HG02973 (cell line): Measurements from ENCODE around the gene MRPL32.
A peak's percentile ranks its signal among the peaks of the same experiment; 100 is the strongest.

ENCODE experiments used
- ATAC-seq: cut with Tn5 transposase; IDR thresholded peaks from one replicate; pipeline ENCODE4 v1.9.1; 2021; ENCODE audit warnings: moderate library complexity; ENCODE audit not compliant: unreplicated experiment

The MRPL32 gene

DNA sequence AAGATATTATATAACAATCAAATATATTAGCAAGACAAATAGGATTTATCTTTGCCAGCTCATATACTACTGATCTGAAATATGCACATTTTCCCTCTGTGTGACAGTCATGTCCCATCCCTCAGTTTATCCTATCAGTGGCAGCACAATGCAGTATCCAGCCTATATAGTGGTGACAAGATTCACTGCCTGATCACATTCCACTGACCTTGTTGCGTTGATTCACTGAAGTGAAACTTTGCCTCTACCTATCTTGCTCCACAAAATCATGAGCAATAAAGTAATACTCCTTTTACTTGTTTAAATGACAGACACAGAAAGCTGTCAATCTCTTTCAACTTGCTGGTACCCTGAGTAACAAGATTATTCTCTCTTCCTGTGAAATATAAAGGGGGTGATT is 6.5 kb upstream of the MRPL32 start:
- ATAC-seq, result no peak

- no peak for ATAC-seq
These were observed 6.0 kb upstream of the MRPL32 start for GRCh38 chr7:42926204-42926603.

- no peak for ATAC-seq
These were observed 3.4 kb upstream of the MRPL32 start for GRCh38 chr7:42928754-42929153.

- no peak for ATAC-seq
These were observed 2.7 kb upstream of the MRPL32 start for GRCh38 chr7:42929449-42929848.

DNA sequence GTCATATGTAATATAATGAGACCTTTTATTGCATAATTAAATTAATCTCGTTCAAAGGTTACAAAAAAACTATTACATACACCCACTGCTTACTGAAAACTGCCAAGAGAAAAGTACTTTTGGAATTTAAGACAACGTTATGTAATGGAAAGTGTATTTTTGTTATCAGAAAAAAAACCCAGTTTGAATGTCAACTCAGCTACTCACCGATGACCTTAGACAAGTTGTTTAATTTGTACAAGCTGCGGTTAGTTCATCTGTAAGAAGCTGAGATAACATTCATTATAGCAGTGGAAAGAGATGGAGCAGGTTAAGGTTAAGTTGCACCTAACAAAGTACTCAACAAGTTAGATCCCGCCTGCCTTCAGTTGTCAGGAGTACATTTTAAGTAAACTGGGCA is 1.3 kb upstream of the MRPL32 start:
- ATAC-seq, result no peak

GRCh38 chr7:42931447-42931833 is 736 bp upstream of the MRPL32 start:
- no peak for ATAC-seq

DNA sequence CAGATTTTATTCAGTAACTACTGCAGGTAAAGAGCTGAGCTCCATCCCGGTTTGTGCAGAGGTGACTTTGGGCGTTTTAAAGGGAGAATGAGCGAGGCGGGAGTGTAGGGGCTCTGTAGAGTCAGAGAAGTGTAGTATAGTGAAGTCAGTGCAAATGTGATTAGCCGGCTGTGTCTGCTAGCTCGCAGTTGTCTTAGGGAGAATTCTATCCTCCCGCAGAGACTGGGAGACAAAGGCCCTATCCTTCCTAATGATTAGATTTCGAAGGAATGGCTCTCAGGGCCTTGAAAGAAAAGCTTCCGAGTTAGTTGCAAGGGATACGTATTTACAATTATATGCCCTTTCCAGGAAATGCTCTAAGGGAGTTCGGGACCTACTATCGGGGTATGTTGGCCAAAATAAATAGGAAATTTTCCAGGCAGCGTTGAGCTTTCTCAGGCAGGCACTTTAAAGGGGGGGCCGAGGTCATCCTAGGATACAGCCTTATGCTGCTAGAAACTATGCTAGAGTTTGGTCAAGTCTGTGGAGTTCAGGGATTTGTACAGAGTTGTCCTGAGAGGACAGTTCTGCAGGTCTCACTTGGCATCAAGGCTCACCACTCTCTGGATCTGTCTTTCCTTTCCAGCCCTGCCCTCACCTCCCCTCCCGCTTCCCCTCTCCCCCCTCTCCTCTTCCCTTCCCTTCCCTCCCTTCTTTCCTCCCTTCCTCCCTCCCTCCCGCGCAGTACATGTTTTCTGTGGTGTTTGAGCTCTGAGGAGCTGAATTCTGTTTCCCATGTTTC is 825 bp downstream of the MRPL32 start:
- no peak for ATAC-seq

DNA sequence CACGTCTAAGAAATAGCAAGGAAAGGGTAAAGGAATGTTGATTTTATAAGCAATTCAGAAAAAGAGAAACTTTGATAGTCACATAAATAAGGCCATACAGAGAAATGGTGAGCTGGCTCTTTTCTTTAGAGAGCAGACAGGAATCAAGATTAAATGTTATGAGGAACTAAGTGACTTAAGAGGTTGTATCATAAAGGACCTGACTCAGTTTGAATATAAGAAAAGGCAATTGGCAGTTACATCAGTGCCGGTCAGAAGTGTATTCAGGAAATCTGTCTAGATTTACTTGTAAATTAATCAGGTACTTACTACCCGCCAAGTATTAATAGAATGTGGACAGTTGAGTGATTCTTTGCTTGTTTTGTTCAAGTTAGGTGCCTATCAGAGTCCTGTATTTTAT is 2.1 kb downstream of the MRPL32 start:
- no peak for ATAC-seq

GRCh38 chr7:42935861-42936260 is 3.7 kb downstream of the MRPL32 start:
- ATAC-seq, result no peak

GRCh38 chr7:42939457-42940240 is 7.5 kb downstream of the MRPL32 start:
- no peak for ATAC-seq

DNA sequence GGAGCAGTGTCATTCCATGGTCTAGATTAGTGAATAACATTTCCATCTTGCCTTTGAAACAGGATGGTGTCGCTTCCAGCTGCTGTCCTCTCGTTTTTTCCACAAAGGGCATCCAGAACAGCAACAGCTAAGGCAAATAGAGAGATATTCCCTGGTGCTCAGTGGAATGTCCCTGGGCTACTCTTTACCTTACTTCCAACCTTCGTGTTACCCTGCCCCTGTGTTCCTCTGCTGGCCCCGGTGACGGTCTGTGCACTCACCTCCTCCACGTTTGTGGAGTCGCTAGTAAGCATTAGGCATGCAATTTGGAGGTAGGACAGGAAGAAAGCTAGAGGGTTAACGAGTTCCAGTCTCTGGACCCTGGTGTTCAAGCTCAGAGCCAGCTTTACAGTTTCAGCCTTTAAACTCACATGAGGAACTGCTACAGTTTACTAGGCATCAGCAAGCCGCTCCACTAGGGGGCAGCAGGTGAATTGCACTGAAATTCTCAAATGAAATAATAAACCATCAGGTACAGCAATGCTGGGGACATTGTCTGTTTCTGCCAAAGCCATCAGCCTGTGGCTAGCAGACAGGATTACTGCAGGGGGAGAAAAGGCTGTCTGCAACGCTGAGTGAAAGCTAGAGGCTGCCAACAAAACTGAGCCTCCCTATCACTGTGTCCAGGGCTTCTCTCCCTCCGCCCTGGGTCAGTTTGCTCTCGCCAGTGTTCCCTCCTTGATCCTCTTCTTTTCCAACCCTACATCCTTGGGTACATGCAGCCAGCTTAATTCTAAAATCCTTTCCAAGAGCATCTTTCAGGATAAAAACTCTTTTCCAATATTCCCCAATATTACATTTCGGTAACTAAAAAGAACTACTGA is 9.0 kb downstream of the MRPL32 start:
- no peak for ATAC-seq

DNA sequence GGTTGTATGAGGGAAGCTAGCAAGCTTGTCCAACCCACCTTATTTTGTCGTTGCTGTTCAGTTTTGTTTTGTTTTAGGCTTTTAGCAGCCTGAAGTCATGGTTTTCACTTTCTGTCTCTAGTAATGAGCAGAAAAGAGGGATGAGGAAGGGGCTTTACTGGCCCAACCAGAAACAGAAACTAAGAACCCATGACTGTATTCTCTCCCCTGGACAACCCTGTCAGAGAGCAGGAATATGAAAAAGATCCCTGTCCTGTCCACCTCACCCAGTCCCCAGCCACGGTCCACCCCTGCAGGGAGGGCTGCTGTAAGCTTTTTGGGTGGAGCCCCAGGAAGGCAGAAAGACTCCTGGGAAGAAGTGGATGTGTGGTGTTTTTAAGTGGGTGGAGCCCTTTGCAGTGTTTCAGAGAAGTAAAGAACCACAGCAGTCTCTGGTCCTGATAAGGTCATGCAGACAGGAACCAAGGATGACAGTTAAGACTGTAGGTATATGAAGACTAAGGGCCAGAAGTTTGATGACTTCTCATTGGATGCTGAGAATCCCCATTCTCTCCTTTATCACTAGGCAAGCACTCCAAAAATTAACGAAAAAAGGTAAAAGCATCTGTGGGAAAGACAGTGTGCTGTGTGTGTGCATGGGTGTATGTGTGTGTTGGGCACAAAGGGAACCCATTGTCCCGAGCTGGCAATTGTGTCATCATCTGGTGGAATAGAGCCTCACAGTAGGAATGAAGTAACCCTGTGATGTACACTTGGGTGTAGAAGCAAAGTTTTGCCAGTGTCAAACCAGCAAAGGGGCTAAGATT is 13.8 kb downstream of the MRPL32 start:
- ATAC-seq, result peak; percentile 46

- ATAC-seq, result no peak
These were observed 14.4 kb downstream of the MRPL32 start for GRCh38 chr7:42946627-42946950.

DNA sequence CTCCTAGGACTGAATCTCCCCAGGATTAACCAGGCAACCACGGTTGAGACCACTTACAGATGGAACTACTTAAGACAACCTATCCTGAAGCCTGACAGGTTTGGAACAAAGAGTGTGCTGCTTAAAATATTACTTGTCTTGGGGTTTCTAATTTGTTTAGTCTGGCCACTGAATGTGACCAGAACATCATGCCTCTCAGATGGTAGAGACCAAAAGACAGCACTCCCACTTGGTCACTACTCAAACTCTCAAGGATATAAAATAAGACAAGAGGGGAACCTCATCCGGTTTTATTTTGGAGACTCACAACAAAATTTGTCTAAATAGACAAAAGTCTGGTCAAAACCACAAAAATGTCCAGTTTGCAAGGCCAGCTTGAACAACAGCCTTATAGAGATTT is 15.3 kb downstream of the MRPL32 start:
- no peak for ATAC-seq

GRCh38 chr7:42950417-42950816 is 18.2 kb downstream of the MRPL32 start:
- ATAC-seq, result no peak

DNA sequence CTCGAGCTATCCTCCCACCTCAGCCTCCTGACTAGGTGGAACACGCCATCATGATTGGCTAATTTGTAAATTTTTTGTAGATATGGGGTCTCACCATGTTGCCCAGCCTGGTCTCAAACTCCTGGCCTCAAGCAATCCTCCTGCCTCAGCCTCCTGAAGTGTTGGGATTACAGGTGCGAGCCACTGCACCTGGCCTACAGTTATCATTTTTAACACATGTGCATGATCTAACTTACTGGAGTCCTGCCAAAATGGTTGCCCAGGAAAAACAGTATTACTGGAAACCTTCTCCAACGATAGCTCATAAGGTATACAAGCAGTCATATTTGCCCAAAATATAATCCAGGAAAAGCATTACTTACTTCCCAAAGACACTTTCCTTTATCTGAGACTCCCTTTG is 20.2 kb downstream of the MRPL32 start:
- no peak for ATAC-seq

GRCh38 chr7:42953994-42954393 is 21.8 kb downstream of the MRPL32 start:
- no peak for ATAC-seq

GRCh38 chr7:42956062-42956461 is 23.9 kb downstream of the MRPL32 start:
- ATAC-seq, result no peak

GRCh38 chr7:42959549-42959948 is 27.4 kb downstream of the MRPL32 start:
- ATAC-seq, result no peak

GRCh38 chr7:42960762-42961161 is 28.6 kb downstream of the MRPL32 start:
- no peak for ATAC-seq

- ATAC-seq, result no peak
These were observed 29.0 kb downstream of the MRPL32 start for GRCh38 chr7:42961170-42961569.
